HG03060 (cell line): ENCODE measurements around the gene BAK1.

Experiments used
- ATAC-seq: cut with Tn5 transposase; IDR thresholded peaks from one replicate; pipeline ENCODE4 v1.9.1; 2021; ENCODE audit warnings: low read depth, moderate number of reproducible peaks; ENCODE audit not compliant: unreplicated experiment

Gene BAK1

DNA sequence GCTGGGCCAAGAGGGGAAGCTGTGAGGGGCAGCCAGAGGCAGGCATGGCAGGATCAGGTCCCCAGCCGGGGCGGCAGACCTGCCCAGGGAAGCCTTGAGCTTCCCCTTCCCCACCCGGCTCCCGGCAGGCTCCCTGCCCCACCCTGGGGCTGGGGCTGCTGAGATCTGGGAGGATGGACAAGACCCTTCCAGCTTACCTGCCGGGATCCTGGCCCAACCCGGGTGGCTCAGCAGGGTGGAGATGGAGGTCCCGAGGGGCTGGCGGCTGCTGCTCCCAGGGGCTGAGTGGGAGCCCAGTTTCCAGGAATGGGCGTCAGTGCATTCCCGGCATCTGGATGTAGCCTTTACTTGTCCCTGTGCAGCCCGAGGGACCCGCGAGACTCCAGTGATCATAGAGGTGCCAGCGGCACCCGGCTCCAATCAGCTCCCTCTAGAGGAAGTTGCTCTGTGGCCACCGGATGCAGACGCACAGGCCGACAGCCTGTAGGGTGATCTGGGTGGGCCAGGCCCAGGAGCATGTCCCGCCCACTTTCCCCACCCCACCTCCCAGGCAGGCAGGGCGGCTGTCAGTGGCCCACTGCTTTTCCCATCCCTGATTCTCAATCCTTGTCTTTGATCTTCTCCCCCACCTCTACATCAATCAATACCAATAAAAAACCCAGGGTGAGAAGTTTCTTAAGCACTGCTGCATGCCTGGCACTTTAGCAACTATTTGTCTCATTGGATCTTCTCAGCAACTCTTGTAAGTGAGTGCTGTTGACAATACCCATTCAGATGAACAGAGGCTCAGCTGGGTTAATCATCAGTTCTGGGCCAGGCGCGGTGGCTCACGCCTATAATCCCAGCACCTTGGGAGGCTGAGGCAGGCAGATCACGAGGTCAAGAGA is at the start of gene BAK1:
Gene BAK1 (minus strand): TSS at position 449 of the 887 bp plus-strand sequence. CDS start 2,672 bp downstream, outside the sequence.
- peak; percentile 60 for ATAC-seq

DNA sequence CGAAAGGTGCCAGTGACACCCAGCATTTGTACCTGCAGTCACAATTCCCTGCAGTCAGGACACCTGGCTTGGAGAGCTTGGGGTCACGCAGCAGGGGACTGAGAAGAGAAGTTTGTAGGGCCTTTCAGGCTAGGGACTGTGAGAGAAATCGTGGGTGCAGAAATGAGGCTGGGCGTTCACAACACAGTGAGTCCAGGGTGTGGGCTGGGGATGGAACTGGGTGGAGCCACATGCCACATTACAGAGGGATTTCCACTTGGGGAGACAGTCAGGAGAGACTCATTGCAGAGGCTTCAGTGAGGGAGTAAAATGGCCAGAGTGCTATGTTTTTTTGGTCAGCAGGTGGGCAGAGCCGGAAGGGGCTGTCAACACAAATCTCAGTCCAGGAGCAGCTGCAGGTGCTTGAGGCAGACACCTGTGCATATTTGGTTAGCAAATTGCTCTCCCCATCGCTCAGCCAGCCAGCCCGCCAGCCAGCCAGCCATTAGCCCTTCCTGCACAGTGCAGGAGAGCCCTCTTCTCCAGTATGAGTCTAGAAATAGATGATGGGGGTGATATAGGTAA is 48.4 kb upstream of the BAK1 start:
- no peak for ATAC-seq

DNA sequence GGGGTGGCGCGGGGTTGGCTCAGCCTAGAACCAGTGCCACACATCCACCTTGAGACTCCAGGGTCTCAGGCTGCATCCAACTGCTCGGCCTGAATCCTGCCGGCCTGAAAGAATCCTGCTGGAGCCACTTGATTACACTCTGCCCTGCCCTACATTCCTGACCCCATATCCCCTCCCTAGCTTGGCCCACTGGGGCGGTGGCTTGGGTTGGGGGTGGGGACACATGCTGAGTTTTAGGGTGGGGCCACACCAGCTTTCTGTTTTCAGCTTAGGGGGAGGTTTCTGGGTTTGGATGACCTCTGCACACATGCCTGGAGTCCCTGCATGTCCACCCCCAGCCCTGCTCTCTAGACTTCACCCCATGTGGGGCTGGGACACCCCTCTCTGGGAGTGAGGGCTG is 47.8 kb upstream of the BAK1 start:
- ATAC-seq, result no peak

DNA sequence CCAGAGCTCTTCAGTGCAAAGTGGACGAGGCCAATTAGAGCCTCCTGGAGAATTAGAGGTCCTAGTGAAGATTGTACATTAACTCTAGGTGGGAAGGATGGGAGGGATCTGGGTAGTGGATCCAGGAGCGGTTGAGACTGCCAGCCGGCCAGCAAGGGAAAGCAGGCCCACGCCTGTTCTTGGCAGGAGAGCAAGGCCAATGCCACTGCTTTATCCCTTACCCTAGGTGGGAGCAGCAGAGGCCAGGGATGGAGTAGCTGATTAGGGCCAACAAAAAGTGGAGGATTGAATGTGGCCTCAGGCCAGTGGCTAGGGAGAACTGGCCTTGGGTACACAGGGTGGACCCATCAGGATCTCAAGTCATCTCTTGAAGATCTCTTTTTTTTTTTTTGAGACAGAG is 44.8 kb upstream of the BAK1 start:
- no peak for ATAC-seq

DNA sequence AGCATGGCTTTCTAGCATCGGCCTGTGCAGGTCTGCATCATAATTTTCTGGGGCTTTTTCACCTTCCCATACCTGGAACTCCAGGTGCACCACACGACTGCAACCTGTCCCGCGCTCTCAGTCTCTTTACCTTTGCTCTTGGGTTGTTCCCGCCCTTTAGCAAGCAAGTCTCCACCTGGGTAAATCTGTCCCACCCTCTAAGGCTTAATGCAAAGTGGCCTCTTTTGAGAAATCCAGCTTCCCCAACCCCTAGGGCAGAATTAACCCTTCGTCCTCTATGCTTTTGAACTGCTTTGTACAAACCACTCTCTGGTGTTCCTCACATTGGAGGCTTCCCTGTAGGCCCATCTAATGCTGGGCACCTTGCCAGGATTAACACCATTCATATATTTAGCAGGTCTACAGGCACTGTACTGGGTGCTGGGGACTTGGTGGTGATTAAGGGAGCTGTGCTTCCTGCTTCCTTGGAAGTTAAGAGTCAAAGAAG is 43.9 kb upstream of the BAK1 start:
- ATAC-seq, result no peak

DNA sequence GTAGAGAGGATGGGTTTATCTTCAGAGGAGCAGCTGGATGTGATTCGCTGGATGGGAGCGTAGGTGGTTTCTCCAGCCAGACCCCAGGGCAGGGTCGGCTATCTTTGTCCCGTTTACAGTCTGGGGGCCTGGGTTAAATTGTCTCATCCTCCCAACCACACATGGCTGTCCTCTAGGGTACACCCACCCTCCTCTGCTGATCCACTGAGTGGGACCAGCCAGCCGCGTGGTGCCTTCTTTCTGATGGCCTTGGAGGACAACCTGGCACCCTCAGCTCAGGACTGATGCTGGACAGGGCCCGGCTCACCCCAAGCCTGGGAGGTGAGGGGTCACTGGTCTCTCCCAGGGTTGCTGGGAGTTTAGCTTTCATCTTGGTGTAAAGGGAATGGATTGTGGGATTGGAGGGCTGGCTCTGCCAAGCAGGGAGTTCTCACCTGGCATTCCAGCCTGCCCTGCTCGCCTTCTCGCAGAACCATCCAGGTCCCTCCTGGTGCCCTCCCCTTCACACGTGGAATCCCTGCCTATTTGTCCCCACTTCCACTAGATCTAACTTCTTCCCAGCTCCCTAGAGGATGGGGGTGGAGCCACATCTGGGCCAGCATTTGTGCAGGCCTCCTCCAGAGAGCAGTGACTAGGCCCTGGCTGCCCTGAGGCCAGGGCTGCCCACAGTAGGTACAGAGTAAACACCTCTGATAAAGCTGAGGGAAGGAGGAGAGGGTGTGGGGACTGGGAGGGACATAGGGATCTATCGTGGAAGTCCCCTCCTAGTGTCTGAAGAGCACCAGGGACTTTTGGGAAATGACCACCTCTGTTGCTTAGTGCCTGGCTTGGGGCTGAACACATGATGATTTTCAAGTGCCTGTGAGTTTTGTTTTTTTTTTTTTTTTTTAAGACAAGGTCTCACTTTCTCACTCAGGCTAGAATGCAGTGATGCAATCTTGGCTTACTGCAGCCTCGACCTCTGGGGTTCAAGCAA is 42.7 kb upstream of the BAK1 start:
- no peak for ATAC-seq

DNA sequence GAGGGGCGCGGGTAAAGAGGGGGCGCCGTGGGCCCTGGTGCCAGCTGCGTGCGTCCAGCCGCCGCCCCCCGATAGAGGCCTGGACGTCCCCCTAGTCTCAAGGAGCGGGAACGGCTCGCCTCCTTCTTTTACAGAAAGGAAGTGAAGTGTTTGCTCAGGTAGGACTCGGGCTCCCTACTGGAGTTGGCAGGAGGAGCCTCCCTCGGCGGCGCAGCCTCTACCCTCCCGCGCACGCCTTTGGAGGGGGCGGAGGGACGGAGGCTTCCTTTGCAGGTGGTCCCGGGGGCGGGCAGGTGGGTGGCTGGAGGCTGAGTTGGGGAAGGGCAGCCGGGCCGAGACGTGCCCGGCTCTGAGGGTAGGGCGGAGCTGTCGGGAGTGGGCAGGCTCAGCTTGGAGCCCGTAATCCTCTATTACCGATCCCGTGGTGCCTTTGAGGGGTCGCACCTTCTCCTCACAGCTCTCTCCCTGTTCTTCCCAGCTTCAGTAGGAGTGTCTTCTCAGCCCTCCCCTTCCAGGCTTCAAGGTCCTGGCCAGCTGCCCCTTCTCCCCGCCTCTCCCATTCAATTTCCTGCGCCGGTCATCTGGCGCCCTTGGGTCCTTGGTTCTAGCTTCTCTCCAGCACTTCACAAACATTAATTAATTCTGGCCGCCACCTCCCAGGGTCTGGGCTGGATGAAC is 41.8 kb upstream of the BAK1 start:
- no peak for ATAC-seq

DNA sequence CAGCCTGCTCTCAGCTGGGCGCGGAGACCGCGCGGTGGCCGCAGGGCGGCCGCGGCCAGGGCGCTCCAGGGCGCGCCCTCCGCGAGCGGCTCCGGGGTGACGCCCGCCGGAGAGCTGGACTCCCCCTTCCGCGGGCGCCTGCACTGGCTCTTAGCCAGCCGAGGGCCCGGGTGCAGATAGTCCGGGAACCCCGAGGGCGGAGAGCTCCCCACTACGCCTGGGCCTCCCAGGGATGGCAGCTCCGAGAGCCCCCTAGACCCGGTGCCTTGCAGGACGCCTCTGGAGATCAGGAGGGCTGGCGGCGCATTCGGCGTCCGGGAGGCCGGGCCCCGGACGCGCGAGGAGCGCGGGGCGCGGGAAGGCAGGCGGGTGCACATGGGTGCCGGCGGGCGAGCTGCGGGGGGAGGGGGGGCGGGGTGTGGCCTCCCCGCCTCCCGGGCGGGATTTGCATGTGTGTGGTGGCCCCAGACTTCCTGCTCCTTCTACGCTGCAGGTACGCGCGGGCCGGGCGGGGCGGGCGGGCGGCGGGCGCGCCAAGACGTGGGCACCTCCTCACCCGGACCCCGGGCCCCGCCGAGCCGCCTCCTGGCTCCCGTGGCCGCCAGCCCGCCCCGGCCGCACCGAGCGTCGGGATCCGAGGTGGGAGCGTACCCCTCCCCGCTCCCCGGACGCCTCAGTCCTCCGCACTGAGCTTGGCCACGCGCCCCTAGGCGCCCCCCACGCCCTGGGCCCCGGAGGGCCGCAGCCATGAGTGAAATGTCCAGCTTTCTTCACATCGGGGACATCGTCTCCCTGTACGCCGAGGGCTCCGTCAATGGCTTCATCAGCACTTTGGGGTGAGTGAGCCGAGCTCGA is 41.0 kb upstream of the BAK1 start, which contains the start of gene ITPR3:
Gene ITPR3 (plus strand): TSS at position 467 of the 855 bp plus-strand sequence. CDS start 281 bp downstream, at position 748.
- no peak for ATAC-seq

DNA sequence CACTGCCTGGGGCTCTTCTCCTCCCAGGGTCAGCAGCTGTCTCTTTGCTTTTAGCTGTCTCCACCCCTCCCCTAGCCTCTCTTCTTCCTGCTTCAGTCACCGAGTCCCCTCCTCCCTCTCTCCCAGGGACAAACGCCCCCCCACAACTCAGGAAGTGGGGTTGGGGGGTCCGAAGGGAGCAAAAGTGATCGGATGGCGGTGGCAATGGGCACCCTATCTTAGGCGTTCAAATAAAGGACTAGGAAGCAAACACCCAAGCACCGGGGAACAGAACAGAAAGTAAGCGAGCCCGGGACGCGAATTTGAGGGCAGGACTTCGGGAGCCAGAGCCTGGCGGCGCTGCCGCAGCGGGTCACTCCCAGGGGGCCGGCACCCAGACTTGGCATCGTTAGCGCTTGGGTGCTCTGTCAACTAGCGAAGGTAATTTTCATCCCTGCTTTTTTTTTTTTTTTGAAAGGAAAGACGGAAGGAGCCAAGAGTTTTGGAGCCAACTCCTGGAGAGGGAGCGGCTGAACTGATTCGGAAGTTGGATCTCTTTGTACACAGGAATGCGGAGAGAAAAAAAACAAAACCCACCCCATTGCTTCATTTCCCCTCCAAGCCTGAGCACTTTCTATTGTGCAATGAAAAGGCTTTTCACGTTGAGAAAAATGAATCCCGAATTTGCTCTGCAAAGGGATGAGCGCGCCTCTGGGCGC is 40.2 kb upstream of the BAK1 start:
- ATAC-seq, result no peak

DNA sequence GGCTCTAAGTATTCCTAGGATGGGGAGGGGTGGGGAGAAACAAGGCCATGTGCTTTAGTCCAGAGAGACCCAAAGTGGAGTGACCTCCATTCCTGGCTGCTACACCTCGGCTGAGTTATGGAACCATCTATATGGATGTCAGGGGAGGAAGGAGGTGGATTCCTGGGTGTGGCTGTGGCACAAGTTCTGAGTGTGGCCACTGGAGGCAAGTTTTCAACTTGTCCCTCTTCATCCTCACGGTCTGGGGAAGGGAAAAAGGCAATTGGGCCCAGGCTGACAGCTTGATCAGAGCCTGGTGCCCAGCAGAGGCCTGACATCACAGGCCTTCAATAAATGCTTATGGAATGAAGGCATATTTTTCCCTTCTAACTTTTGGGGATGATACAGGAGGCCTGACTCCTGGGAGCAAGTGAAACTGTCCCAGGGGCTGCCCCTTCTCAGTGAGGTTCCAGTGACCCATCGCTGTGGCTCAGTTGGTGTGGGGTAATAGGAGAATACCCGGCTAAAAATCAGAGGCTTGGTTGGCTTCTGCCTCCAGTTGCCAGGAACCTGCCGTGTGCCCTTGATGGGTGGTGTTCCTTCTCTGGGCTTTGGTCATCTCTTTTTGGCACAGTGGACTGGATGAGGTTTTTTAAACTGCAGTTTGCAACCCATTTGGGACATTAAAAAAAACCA is 39.2 kb upstream of the BAK1 start:
- ATAC-seq, result no peak

DNA sequence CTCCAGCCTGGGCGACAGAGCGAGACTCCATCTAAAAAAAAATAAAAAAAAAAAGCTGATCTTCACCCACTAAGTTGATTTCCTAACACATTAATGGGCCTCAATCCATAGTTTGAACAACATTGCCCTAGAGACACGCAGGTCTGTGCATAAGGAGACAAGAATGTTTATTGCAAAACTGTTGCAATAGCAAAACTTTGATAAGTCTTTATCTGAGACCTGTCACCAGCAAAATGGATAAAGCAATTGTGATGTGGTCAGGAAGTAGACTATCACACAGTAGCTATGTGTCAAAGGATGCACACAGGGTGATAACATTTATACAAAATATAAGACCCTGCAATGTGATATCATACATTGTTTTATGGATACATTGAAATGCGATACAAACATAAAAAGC is 36.8 kb upstream of the BAK1 start:
- no peak for ATAC-seq

DNA sequence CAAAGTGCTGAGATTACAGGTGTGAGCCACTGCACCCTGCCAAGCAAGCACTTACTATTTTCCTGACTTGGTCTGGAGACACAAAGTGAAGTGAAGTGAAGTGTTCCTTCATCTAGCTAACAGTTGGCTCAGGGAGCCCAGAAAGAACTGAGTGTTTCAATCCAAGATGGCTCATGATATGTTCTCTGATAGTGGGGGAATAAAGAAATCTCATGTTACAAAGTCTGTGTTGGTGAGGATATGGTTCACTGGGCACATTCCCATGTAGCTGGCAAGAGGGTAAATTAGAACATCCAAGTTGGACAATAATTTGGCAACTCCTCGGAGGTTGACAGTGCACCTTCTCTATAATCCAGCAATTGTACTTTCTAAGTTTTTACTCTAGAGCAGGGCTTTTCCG is 36.0 kb upstream of the BAK1 start:
- ATAC-seq, result no peak

DNA sequence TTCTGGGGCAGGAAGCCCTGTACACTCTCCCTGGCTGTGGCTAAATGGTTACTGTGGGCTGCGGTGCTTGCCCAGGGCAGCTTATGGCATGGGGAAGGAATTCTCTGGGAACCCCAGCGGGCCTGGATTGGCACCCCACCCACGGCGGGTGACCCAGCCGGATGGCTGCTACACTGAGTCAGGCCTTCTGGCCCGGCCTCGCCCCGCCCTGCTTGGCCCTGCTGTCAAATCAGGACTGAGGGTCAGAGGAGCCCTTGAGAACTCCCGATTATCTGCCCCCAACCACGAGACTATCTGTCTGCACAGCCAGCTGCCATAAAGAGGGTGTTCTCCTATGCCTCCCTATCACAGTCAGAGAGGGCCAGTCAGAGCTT is 33.7 kb upstream of the BAK1 start:
- ATAC-seq, result no peak

DNA sequence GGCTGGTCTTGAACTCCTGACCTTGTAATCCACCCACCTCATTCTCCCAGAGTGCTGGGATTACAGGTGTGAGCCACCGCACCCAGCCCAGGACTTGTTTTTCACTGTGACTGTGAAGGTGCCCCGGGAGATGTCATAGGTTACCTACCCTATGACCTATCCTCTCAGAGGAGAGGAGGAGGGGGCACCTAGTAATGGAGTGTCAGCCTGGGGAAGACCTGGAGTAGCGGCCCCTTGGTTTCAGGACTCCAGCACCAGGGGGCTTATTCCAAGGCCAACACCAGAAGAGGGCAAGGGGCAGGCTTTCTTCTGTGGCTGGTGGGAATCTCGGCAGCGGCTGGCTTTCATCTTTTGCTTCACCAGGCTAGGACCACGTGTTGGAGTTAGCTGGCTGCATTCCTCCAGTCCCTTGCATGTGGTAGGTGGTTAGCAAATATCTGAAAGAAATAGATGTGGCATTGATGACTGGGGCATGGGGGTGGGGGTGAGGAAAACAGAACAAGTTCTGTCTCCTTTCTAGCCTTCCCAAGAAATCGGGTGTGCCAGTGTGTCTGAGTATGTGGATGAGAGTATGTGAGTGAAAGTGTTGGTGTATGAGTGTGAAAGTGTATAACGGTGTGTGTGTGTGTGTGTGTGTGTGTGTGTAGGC is 33.2 kb upstream of the BAK1 start:
- no peak for ATAC-seq

DNA sequence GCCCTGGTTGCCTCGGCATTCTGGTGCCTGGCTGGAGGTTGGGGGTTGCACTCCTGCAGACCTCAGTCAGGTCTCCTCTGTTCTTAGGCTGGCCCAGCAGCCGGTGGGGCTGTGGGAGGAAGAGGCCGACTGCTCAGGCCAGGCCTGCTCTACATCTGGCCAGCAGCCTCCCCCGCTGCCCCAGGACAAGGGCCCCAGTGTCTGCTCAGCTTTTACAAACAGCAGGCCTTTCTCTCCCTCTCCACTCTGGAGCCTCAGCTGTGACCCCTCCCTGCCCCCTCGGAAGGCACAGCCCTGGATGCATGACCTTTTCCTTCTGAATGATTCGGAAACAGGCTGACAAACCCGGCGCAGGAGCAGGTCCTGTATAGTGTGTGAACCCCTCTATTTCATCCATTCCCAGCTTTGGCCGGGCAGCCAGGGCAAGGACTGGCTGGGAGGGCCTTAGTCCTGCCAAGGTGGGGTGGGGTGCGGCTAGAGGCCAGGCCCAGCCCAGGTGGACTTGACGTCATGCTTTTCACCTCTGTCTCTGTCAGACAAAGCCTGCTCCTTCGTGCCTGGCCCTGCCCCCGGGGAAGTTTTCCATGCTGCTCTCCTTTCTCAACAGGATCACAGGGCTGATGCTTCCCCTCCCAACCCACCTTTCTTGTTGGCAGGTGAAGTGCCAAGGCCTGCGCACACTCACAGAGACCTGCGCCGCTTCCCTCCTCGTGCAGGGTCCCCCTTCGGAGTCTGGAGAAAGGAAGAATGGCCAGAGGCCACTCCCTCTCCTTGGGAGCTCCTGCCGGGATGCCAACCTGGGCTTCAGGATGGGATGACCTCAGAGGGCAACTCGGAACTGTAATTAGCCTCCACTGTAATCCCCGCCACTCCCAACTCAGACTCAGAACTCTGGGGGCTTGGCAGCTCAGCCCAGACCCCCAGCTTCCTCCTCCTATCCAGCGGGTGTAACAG is 31.0 kb upstream of the BAK1 start:
- ATAC-seq, result no peak

DNA sequence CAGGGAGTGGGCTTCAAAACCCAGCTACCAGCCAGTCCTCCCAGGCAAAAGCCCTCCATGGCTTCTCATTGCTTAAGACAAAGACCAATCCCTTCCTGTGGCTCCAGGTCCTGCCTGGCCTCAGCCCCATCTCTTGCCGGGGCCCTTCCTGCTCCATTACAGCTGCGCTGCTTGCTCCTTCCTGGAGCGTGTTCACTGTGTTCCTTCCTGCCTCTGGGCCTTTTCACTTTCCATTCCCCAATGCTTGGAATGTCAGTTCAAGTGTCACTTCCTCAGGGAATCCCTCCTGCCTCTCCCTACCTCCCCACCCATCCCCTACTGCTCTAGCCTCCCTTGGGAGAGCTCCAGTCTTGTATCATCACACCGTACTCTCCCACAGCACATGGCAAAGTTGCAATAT is 30.0 kb upstream of the BAK1 start:
- ATAC-seq, result no peak

DNA sequence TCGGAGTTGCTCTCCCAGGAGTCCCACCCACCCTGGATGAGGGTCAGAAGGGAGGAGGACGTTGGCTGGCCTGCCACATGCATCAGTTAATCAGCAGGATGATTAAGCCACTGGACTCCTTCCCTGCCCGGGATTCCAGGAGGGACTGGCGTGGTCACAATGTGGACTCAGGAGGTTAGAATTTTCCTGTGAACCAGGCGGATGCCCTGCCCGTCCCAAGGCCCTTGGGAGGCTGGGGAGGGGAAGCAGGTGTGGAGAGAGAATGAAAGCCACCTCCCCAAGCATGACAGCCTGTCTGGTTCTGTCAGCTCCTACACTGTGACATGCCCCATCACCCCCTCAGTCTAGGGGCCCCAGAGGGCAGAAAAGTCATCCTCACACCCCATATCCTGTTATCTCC is 29.5 kb upstream of the BAK1 start:
- ATAC-seq, result no peak
